Measurements from ENCODE around the gene LRSAM1.
"Not testable (repeated sequence)": the region's sequence is repeated elsewhere in the genome, so short reads cannot be mapped to it uniquely, and the experiment has no call there.

The LRSAM1 gene

GRCh38 chr9:127457191-127457878 lies 6.0 kb downstream of the LRSAM1 start:
- DNase-seq (ENCODE audit: low read depth in 2 of 3, low spot score in 2 of 3) = no peak

GRCh38 chr9:127458921-127459320 lies 7.6 kb downstream of the LRSAM1 start:
- DNase-seq (ENCODE audit: low read depth in 2 of 3, low spot score in 2 of 3) = no peak

- DNase-seq (ENCODE audit: low read depth in 2 of 3, low spot score in 2 of 3) = no peak
Observed at GRCh38 chr9:127463382-127463781, 12.1 kb downstream of the LRSAM1 start.

DNA sequence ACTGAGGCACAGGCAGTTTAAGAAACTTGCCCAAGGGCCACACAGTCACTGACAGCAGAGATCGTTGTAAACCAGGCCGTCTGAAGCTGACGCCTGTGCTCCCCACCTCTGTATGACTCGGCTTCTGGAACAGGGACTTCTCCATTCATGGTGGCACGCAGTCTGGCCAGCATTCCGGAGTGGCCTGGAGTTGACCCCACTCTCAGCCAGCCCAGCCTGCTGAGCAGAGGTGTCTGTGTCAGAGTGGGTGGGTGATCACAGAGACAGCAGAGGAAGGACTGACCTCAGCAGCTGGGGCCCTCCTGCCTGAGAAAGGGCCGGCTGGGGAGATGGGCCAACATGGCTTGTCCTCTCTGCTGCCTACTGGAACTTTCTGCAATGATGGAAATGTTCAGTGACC lies 12.6 kb downstream of the LRSAM1 start:
- DNase-seq (ENCODE audit: low read depth in 2 of 3, low spot score in 2 of 3) = no peak

DNA sequence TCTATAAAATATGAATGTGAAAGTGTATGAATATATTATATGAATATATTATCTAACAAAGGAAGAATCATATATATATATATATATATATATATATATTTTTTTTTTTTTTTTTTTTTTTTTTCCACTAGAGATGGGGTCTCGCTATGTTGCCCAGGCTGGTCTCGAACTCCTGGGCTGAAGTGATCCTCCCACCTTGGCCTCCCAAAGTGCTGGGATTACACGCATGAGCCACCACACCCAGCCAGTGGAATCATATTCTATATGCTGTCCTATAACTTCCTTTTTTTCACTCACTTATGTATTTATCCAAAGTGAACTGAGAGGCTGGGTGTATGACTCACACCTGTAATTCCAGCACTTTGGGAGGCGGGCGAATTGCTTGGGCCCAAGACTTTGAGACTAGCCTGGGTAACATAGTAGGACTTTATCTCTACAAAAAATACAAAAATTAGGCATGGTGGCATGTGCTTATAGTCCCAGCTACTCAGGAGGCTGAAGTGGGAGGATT lies 15.2 kb downstream of the LRSAM1 start:
- DNase-seq (ENCODE audit: low read depth in 2 of 3, low spot score in 2 of 3) = not testable (repeated sequence)

- DNase-seq (ENCODE audit: low read depth in 2 of 3, low spot score in 2 of 3) = no peak
Observed at GRCh38 chr9:127467621-127468020, 16.3 kb downstream of the LRSAM1 start.

- DNase-seq (ENCODE audit: low read depth in 2 of 3, low spot score in 2 of 3) = no peak
Observed at GRCh38 chr9:127470662-127471061, 19.4 kb downstream of the LRSAM1 start.

- DNase-seq (ENCODE audit: low read depth in 2 of 3, low spot score in 2 of 3) = no peak
Observed at GRCh38 chr9:127473501-127473900, 22.2 kb downstream of the LRSAM1 start.

DNA sequence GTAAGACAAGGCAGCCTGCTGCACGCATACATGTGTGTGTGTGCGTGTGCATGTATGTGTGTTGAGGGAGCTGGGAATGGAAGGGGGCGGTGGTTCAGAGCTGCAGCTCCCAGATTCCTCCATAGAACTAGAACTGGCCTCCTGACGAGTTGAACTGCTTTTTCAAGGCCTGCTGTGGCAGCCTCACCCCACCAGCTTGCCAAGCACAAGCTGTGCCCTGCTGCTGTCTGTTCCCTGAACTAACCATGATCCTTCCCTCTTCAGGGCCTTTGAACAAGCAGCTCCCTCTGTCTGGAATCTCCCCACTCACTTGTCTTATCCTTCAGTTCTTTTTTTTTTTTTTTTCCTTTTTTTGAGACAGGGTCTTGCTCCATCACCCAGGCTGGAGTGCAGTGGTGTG lies 22.6 kb downstream of the LRSAM1 start:
- DNase-seq (ENCODE audit: low read depth in 2 of 3, low spot score in 2 of 3) = no peak

GRCh38 chr9:127474592-127474991 lies 23.3 kb downstream of the LRSAM1 start:
- no peak for DNase-seq (ENCODE audit: low read depth in 2 of 3, low spot score in 2 of 3)

DNA sequence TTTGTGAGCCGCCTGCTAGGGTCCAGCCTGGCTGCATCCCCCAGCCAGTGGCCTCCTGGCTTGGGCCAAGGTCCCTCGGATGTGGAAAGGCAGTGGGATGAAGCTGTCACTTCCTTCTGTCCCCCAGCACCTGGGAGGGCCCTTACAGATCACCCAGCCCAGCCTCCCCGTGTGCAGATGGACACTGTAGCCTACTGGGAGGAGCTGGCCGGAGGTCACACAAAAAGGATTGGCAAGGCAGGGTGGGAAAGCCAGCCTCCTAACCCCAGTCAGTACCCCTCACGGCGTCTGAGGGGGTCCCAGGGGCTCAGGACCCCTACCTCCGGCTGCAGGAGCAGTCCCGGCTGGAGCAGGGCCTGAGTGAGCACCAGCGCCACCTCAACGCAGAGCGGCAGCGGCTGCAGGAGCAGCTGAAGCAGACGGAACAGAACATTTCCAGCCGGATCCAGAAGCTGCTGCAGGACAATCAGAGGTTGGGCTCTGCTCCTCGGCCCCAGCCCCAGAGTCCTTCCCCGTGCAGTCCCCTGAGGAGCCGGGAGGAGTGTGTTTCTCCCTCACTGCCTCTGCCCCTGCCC lies 28.3 kb downstream of the LRSAM1 start:
- DNase-seq (ENCODE audit: low read depth in 2 of 3, low spot score in 2 of 3) = no peak

DNA sequence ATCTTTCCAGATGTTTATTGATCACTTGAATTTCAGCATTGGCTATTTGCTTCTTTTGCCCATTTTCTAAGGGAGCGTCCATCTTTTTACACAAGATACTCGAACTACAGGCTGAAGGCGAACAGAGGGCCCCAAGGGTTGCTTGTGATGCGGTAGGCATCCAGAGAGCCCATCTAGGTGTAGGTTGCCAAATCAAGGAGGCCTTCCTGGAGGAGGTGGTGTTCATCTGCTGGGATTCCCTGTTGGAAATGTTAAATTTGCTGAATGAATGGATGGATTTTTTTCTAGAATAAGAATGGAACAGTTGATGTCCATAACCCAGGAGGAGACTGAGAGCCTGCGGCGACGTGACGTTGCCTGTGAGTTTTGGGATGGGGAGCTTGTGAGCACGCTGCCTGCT lies 31.4 kb downstream of the LRSAM1 start:
- no peak for DNase-seq (ENCODE audit: low read depth in 2 of 3, low spot score in 2 of 3)

DNA sequence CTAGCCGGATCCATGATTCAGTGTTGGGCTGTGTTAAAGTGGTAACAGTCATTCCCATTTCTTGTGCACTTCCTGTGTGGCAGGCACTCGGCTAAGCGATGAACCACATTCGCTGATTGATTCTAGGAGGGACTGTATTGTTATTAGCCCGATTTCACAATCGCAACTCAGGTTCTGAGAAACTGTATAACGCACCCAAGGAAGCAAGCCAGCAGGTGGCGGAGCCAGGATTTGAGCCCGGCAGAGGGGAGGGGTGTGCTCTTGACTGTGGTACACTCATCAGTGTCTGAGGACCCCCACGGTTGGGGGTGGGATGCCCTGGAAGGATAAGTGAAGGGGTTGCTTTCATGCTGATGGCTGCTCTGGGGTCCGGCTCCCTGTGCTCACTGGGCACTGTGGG lies 34.7 kb downstream of the LRSAM1 start:
- no peak for DNase-seq (ENCODE audit: low read depth in 2 of 3, low spot score in 2 of 3)

DNA sequence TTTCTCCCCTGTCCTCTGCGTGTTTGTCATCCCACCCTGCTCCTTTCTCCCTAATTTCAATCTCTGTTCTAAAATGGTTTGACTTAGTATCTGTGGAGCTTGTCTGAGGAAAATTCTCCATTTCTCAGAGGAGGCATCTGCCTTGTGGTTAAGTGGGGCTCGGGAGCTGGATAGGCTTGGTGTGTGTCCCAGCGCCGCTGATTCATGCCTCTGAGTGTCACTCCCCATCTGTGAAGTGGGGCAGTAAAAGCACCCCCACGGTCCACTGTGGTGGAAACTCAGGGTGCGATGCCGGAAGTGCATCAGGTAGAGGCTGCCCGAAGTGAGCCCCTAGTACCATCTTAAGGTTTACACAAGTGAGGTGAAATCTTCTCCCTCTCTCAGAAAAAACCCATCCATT lies 37.6 kb downstream of the LRSAM1 start:
- no peak for DNase-seq (ENCODE audit: low read depth in 2 of 3, low spot score in 2 of 3)

DNA sequence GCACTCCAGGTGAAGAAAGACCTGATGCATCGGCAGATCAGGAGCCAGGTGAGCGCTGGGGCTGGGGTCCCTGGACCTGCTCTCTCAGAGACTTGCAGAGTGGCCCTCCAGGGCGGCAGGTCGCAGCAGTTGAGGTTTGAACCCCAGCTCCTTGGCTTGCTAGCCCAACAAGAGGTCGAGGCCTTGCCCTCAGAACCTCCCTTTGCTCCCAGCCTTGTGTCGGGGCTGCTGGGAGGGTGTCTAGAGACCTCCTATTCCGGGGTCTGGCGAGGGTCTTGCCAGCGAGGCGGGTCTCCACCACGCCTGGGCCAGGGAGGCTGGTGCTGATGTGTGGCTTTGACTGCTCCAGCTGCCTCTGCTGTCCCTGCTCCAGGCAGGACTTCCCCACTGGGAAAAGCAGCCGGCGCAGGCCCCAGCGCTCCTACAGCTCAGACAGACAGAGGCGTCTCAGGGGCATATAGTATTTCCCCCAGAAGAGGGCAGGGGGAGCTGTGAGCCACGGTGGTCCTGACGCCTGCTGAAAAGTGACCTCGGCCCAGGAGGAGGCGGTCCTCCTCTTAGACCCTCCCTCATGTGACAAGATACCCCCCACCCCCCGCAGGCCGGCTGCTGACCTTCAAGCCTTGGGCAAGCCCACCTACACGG lies 38.3 kb downstream of the LRSAM1 start:
- DNase-seq (ENCODE audit: low read depth in 2 of 3, low spot score in 2 of 3) = no peak

GRCh38 chr9:127490535-127491230 lies 39.4 kb downstream of the LRSAM1 start:
- DNase-seq (ENCODE audit: low read depth in 2 of 3, low spot score in 2 of 3) = no peak

DNA sequence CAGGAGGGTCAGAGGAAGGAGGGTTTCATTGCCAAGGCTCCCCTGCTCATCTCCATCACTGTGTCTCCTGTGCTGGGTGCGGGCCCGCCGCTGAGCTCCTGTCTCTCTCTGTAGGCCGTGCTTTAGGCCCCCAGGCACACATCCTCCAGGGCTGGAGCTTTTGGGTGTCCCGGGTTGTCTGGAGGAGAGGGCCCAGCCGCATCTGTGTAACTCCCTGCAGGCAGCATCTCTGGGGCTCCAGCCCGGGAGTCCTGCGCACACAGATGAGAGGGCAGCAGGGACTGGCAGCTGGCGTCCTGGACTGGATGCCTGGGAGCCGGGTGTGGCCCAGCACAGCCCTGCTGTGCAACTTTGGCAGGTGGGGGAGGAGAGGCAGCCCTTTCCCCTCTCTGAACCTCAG lies 40.2 kb downstream of the LRSAM1 start:
- no peak for DNase-seq (ENCODE audit: low read depth in 2 of 3, low spot score in 2 of 3)

DNA sequence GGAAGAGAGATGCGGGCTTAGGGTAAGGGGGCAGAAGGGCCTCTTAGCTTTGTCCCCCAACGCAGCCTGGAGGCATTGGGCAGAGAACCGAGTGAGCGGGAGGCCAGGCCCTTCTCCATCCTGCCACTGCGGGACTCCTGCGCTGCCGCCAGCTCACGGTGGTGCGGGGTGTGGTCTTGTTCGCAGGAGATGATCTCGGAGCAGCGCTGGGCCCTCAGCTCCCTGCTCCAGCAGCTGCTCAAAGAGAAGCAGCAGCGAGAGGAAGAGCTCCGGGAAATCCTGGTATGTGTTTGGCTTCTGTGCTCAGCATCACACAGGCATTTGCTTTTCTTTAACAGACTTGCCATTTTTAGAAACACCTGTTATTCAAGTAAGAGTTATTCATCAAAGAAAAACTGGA lies 41.3 kb downstream of the LRSAM1 start:
- no peak for DNase-seq (ENCODE audit: low read depth in 2 of 3, low spot score in 2 of 3)

GRCh38 chr9:127493592-127494303 lies 42.4 kb downstream of the LRSAM1 start:
- DNase-seq (ENCODE audit: low read depth in 2 of 3, low spot score in 2 of 3) = no peak

DNA sequence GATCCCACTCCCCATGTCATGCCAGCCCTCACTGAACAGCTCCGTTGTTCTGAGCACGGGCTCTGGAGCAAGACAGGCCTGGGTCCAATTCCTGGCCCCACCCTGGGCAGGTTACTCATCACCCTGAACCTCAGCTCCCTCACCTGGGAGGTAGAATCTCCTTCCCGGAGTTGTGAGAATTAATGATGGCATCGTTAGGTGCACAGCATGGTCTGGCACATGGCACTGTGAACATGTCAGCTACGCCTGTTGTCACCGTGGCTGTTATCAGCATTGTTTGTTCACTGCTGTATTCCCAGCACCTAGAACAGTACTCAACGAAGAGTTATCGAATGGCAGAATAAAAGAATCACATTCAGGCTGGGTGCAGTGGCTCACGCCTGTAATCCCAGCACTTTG lies 43.0 kb downstream of the LRSAM1 start:
- DNase-seq (ENCODE audit: low read depth in 2 of 3, low spot score in 2 of 3) = no peak

DNA sequence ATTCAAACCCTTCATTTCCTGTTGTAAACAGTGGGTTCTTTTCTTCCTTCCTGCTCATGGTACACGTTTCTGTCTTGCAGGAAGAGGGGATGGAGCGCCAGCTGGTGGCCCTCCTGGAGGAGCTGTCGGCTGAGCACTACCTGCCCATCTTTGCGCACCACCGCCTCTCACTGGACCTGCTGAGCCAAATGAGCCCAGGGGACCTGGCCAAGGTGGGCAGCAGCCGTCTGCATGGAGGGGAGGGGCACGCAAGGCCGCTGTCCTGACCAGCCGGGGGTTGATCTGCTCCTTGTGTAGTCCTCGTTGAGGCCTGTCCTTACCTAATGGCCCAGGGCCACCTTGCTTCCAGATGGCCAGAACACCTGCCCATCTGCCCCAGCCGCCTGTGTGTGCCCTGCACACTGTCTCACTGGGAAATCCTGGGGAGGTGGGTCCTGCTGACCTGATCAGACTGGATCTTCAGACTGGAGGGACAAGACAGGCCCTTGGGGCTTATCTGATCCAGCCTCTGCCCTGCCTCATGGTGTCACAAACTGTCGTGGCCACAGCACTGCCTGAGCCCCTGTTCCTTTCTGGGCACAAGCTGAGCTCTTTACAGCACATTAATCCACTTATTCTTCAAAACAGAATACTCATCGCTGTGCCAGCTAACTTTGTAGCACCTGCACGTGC lies 44.7 kb downstream of the LRSAM1 start:
- no peak for DNase-seq (ENCODE audit: low read depth in 2 of 3, low spot score in 2 of 3)

All from activated CD8-positive, alpha-beta memory T cell treated with anti-CD3 and anti-CD28 coated beads for 48 hours (primary cell).